A204.1 (cell line): ENCODE results near the gene UNC5C.

Source experiments
- FAIRE-seq: peaks from 2 replicates; lab custom pipeline; 2012; peaks lifted over from hg19 to GRCh38; lab: Jason Lieb, UNC

UNC5C gene

DNA sequence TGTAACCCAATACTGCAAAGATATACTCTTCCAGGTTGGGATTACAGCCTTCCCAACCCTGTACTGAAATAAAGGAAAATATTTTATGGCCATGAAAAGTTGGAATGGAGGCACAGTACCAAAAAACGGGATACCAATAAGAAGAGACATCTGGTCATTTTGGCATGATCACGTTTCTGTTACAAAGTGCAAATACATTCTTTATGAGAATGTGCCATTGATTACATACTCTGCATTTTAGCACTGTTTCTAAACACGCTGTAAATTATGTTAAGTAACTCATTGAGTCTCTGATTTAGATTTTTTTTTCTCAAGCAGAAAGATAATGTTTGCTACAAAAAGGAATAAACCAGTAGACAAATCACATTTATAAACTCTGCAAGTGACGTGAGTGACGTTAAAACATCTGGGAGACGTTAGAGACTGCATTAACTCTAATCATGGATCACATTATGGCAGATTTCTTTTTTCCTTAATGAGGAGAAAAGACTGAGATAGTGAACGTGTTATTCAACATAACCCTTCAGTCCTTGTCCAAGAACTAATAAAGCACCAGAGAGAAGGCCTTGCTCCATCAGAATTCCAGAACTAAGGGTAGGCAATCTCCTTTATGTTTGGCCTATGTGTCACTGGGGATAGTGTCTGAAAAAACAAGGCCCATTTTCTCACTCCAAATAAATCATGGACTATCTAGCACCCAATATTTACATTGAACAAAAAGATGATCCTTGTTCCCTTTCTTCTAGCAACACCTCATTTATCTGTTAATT lies 31.0 kb downstream of the UNC5C start:
- no peak for FAIRE-seq

- FAIRE-seq = no peak
These were observed 32.2 kb downstream of the UNC5C start for GRCh38 chr4:95516528-95517017.

- no peak for FAIRE-seq
These were observed 33.2 kb downstream of the UNC5C start for GRCh38 chr4:95515589-95515988.

- FAIRE-seq = no peak
These were observed 35.8 kb downstream of the UNC5C start for GRCh38 chr4:95513022-95513421.

GRCh38 chr4:95511477-95511876 lies 37.3 kb downstream of the UNC5C start:
- peak; percentile 57 for FAIRE-seq

DNA sequence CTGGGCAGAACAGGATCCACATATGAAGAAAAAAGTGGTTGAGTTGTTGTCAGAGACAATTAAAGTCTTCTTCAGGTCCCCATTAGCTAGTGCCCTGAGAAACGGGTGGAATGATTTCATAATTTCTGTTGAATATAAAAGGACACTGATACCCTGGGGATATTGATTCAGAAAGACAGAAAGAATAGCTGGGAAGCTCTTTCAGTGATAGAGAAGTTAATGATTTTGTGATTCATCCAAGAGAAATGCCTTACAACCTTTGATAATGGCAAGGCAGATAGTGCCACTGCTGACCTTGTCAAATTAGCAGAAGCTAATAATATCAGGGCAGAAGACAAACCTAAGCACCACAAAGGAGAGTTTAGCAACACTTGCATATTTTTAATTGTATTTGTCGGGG lies 37.9 kb downstream of the UNC5C start:
- no peak for FAIRE-seq

DNA sequence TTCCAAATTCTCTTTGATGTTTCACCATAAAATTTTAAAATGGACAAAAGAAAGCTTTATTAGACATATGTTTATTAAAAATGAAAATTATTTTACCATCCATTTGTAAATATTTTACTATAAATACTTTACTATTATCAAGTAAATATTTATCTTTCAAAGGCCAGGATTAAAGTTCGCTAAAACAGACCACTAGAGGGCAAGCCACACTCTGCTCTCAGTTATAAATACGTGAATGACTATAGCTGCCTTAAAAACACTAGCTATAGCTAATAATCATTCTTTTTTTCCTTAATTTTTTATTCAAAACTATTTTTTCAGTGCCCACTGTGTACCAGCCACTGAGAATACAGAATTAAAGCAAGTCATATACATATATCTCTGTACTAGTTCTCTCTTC lies 38.6 kb downstream of the UNC5C start:
- peak; percentile 99 for FAIRE-seq

GRCh38 chr4:95508421-95508820 lies 40.4 kb downstream of the UNC5C start:
- no peak for FAIRE-seq

DNA sequence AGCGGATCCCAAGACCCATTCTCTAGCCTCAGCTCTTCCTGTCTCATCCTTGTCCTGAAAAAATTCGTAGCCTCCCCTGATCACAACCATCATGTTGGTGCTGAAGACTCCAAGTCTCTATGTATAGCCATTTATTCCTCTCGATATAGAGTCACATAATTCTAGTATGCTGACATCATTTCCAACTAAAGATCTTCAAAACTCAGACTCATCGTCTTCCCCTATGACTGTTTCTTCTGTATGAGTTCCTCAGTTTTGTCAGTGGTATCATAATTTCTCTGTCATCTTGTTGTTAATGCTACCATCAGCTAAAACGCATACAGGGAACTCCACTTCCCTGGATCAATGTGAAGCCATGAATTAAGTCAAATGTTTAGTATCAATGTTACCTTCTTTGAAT lies 41.2 kb downstream of the UNC5C start:
- no peak for FAIRE-seq

GRCh38 chr4:95507147-95507546 lies 41.6 kb downstream of the UNC5C start:
- FAIRE-seq = no peak

- FAIRE-seq = no peak
These were observed 42.5 kb downstream of the UNC5C start for GRCh38 chr4:95506264-95506663.

DNA sequence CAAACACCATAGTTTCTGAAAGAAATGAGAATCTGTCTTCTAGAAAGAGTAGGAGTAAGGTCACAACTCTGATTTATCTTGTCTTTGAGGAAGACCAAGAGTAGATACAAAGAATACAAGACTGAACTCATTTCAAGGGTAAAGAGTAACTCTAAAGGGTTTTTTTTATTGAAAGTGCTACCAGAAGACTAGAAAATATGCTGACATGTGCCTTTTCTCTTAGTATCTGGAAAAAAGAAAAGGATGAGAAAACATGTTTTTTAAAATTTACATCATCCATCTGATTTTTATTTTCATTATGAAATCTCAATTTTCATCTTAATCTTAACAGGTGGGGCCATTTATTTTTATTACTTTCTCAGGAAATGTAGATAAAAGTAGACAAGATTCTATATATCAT lies 43.0 kb downstream of the UNC5C start:
- FAIRE-seq = no peak

GRCh38 chr4:95505151-95505550 lies 43.6 kb downstream of the UNC5C start:
- FAIRE-seq = peak; percentile 99

DNA sequence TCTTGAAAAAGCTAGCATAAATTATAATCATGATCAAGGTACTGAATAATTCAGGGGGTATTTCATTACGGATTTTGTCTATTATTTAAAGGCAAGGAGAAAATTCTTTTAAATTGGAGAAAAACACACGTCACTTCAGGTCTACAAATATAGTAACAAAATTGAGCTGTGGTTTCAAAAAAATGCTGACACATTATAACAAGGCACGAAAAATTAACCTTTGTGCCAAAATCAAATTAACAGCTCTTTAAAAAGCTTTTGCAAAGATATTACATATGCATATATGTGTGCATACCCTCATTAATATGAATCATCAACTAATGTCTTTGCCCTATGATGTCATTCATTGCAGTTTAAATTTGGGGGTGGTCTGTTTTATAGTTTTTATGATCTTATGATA lies 44.3 kb downstream of the UNC5C start:
- no peak for FAIRE-seq

GRCh38 chr4:95500361-95500760 lies 48.4 kb downstream of the UNC5C start:
- no peak for FAIRE-seq

DNA sequence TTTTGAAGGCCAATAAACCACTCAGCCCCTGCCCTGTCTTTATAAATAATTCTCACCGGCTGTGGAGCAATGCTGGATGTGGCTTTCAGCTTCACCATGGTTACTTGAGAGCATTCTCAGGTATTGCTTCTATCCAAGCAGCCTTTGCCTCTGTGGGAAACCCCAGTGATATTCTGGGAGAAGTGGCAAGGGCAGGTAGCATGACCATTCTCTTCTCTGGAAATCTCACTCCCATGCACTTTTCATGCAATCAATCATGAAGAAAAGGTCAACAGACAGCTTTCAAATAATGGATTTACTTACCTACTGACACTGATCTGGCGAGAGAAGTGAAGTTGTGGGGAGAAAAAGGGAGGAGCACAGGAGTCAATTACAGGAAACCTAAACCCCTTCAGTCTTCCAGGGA lies 49.5 kb downstream of the UNC5C start:
- FAIRE-seq = no peak

DNA sequence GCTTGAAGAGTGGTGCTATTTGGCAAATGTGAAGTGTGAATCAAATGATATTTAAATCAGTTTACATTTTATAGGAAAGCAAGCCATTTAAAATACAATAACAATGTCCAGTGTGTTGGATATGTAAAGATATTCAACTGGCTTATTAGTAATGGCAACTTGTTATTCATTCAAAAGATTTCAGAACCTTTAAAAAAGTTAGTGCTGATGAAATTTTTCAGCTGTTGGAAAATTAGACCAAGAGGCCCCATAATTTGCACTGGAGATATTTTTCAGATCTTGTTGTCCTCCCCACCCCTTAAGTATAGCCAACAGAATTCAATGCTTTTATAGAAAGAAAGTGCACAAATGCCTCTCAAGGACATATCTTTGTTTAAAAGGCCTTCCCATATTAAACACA lies 54.6 kb downstream of the UNC5C start:
- FAIRE-seq = peak; percentile 34

- no peak for FAIRE-seq
These were observed 70.1 kb downstream of the UNC5C start for GRCh38 chr4:95478679-95479078.

- no peak for FAIRE-seq
These were observed 72.7 kb downstream of the UNC5C start for GRCh38 chr4:95476121-95476520.

GRCh38 chr4:95472534-95472933 lies 76.2 kb downstream of the UNC5C start:
- no peak for FAIRE-seq

GRCh38 chr4:95470622-95471021 lies 78.2 kb downstream of the UNC5C start:
- peak; percentile 14 for FAIRE-seq

- no peak for FAIRE-seq
These were observed 79.2 kb downstream of the UNC5C start for GRCh38 chr4:95469617-95470016.

DNA sequence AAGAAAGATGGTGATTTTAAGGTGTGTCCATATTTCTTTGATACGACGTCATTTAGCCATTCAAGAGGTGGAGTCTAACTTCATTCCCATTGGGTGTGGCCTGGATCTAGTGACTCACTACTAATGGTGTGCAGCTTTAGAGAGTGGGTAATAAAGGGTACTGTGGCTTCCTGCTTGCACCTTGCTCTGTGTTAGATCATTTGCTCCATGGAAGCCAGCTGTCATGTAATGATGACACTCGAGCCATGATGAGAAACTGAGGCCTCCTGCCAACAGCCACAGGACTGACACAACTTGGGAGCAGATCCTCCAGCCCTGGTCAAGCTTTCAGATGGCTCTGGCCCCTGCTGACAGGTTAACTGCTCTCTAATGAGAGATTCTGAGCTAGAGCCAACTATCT lies 82.0 kb downstream of the UNC5C start:
- FAIRE-seq = no peak

- FAIRE-seq = no peak
These were observed 83.8 kb downstream of the UNC5C start for GRCh38 chr4:95465010-95465409.
